Amygdala (tissue), 56 donors: ENCODE data around the gene TMEM221.
"Not testable (repeated sequence)": the region's sequence is repeated elsewhere in the genome, so short reads cannot be mapped to it uniquely, and the experiment has no call there.

Experiments
- DNase-seq, 56 donors: peaks; one replicate each; lab custom pipeline; 2025; lab: John Stamatoyannopoulos, UW

Gene TMEM221

DNA sequence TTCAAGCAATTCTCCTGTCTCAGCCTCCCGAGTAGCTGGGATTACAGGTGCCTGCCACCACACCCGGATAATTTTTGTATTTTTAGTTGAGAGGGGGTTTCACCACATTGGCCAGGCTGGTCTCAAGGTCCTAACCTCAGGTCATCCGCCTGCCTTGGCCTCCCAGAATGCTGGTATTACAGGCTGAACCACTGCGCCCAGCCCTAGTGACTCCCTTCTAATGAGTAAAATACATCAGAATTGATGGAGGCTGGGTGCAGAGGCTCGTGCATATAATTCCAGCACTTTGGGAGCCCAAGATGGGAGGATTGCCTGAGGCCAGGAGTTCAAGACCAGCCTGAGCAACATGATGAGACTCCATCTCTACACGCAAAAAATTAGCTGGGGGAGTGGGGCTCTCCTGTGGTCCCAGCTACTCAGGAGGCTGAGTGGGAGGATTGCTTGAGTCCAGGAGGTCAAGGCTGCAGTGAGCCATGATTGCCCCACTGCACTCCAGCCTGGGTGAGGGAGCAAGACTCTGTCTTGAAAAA, 26.6 kb upstream of the TMEM221 start:
- DNase-seq, result not testable (repeated sequence)

DNA sequence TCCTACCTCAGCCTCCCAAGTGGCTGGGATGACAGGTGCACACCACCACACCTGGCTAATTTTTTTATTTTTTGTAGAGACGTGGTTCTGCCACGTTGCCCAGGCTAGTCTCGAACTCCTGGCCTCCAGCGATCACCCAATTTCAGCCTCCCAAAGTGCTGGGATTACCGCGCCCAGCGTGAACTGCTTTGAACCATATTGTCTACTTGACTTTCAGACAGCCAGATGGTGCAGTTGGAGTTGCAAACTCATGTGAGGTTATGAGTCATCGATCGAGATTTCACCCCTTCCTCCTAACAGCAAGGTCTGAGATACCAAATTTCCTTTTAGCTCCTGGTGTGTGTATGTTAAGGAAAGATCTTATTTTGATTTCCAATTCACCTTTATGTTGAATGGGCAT, 24.6 kb upstream of the TMEM221 start:
- DNase-seq, result no peak

DNA sequence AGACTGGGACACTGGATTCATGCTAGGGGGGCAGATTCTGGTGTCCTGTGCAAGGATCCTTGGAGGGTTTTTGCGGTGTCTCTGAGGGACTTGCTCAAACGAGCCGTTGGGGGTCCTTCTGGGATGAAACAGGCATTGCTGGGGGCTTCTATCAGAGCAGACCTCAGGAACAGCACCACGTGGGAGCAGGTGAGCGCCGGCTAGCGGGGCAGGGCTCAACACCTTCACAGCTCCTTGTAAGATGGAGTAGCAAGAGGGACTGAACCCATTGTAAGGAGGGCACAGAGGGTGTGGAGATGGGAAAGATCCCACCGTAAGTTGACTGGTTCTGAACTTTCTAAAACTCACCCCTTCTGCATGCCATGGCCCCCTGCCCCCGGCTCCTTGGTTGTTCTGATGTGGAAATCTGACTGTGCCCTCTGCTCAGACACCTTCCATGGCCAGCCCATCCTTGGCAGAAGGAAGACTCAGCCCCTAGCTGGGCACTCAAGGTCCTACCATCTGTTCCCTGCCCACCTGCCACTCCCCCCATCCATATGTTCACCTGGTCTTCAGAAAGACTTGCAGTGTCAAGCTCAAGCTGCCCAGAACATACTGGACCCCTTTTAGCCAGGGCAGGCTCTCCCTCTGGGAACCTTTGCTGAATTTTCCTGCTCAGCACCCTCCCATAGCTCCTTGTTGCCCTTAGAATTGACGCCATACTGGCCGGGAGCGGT, 23.1 kb upstream of the TMEM221 start:
- no peak for DNase-seq

DNA sequence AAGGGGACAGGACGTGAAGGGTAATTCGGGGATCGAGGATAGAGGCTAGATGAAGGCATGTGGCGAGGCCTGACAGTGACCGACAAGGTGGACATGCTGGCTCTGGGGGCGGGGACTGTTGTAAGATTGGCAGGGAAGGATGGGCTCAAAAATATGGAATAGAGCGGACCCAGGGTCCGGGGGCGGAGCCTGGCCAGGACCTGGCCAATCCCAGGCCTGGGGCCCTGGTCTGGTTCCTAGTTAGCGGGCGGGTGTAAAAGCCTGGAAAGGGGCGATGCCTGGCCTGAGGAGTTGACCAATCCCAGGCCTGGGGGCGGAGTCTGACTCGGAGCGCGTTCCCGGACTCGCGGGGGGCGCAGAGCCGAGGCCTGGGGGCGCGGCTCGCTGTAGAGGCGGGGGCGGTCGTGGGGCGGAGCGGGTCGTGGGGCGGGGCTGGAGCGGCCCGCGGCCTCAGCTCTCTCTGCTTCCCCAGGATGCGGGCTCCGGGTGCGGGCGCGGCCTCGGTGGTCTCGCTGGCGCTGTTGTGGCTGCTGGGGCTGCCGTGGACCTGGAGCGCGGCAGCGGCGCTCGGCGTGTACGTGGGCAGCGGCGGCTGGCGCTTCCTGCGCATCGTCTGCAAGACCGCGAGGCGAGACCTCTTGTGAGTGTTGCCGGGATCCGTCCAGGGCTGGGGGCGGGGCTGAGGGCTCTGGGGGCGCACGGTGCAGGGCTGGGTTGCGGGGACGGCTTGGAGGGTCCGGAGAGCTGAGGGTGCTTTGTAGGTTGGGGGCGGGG, 21.8 kb upstream of the TMEM221 start, which contains the start of gene SLC27A1:
Gene SLC27A1 (plus strand): TSS at position 457 of the 774 bp plus-strand sequence. CDS start 17 bp downstream, at position 474.
- peak; percentile 71 to 100 (median 99) for DNase-seq

DNA sequence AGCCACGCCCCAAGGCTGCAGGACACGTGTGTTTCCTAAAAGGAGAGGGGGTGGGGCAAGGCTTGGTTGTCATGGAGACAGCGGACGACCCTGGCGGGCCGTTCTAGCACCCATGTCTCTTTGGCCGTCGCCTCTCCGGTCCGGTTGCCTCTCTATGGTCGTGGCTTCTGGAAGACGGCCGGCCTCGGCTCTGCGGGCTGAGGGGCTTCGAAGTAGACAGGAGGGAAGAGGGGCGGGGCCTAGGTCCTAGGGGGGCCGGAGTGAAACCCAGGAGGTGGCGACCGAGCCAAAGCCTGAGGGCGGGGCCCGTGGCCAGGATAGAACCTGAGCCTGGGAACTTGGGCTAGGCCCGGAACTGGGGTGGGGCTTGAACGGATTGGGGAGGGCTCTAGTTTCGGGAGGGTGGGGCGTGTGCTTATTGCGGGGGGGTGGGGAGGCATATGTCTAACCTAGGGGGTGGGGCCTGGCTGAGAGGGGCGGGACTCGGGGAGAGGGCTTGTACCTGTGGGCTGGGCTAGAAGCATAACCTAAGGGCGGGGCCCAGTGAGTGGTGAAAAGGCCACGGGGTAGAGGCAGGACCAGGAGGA, 21.1 kb upstream of the TMEM221 start:
- DNase-seq, result peak in 49 of 56 donors; percentile 43 to 99 (median 89)

DNA sequence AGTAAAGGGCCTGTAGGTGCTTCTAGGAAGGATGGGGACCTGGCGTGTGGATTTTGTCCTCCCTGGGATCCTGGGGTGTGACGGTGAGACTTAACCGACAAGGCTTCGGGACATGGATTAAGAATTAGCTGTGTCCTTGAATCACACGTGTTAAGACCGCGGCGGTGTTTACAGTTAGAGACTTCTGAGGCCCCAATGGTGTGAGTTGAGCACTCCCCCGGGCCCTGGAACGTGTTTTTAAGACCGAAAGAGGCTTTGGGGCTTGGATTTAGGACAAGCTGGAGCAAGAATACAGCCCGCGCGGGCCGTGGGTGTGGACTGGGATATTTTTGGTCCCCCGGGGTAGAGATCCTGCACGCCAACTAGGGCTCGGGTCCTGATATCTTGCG, 20.6 kb upstream of the TMEM221 start:
- DNase-seq, result peak in 3 of 56 donors; percentile 47 to 75 (median 60)

DNA sequence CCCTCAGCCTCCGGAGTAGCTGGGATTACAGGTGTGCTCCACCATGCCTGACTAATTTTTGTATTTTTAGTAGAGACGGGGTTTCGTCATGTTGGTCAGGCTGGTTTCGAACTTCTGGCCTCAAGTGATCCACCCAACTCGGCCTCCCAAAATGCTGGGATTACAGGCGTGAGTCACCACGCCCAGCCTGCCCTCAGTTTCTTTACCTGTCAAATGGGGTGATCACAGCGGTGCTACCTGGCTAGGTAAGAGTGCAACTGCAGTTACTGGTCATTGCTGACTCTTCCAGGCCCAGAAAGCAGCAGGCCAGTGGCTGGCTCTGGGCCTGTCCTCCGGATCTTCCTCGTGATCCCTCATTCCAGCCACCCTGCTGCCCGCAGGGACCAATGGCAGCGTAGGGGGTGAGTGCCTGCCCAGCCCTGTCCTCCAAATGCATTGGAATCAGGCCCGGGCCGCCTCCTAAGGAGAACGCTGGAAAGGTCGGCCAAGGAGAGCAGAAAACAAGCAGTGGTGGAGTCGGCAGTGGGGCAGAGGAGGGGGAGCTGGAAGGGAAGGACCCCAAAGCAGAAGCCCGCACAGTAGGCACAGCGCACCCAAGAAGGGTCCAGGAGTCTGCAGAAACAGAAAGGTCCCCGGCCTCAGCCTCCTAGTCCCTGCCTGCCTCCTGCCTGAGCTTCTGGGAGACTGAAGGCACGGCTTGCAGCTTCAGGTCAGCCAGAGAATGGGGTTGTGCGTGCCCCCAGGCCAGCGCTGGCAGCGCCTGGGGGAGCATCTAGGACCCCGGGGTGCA, 20.0 kb upstream of the TMEM221 start:
- DNase-seq, result peak in 44 of 56 donors; percentile 17 to 79 (median 50)

DNA sequence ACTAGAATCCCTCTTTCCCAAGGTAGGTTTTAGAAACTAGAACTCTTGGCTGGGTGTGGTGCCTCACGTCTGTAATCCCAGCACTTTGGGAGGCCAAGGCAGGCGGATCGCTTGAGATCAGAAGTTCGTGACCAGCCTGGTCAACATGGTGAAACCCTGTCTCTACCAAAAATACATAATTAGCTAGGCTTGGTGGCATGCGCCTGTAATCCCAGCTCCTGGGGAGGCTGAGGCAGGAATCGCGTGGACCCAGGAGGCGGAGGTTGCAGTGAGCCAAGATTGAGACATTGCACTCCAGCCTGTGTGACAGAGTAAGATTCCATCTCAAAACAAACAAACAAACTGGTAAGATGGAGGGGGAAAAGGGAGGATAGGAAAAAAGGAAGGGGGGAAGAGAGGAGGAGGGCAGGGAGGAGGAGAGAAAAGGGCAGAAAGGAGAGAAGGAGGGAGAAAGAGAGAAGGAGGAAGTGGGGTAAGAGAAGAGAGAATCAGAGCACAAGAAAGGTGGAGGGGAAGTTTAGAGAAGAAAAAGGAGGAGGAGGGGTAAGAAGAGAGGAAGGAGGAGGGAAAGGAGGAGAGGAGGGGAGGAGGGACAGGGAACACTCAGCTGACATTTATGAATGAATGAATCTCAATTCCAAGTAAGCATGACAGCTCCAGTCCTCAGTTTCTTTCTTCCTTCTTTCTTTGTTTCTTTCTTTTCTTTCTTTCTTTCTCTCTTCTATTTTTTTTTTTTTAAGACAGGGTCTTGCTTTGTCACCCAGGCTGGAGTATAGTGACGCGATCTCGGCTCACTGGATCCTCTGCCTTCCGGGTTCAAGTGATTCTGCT, 19.2 kb upstream of the TMEM221 start:
- no peak for DNase-seq

DNA sequence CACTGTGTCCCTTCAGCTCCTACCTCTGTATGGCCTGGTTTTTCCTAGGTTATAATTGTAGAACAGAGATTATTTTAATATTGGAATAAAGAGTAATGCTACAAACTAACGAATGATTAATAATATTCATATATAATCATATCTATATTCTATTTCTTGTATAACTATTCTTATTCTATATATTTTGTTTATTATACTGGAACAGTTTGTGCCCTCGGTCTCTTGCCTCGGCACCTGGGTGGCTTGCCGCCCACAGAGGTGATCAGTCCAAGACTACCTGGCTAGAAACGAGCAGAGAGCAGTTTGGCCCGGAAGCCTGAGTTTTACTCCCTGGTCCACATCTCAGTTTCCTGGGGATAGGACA, 18.0 kb upstream of the TMEM221 start:
- DNase-seq, result no peak

DNA sequence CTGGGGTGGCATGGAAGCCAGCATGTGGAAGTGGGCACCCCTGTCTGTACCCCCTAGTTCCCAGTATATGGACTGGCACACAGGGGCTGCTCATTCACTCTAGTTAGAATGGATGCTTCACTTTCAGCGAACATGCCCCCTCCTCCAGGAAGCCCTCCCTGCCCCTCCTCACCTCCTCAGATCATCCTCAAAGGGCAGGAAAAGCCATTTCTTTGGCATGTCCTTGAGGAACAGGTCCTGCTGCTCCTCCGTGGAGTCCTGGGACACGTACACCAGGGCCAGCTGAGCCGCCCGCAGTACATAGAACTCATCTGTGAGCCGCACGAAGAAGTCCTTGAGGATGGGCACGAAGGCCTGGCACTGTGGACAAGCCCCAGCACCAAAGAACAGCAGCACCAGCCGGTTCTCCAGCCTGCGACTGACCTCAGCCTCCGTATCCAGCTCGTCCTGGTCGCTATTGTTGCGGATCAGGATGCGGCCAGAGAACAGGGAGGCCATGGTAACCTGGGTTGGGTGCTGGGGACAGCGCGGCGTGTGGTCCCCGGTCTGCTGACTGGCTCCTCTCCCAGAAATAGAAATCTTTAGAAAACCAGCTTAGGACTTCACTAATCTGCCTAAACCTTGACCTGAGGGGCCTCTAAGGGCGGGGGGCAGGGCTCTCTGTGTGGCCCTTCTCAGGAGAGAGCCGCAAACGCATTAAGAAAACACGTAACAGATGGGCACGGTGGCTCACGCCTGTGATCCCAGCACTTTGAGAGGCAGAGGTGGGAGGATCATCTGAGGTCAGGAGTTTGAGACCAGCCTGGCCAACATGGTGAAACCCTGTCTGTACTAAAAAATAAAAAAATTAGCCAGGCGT, 12.1 kb upstream of the TMEM221 start, which contains the start of gene NXNL1:
Gene NXNL1 (minus strand): TSS at position 555 of the 859 bp plus-strand sequence. CDS start 57 bp downstream, at position 498.
- DNase-seq, result no peak

DNA sequence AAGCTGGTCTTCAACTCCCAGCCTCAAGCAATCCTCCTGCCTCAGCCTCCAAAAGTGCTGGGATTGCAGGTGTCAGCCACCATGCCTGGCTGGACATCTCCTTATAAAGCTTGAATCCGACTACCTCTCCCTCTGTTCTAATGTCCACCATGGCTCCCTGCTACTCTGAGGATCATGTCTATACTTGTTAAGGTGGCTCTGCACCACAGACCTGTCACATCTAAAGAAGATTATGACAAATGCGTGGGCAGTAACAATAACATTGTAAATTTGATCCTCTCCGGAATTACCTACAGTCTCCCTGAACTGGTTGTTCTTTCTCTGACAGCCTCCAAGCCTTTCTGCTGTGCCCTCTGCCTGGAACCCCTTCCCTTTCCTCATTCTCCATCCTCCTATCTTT, 10.5 kb upstream of the TMEM221 start:
- no peak for DNase-seq

DNA sequence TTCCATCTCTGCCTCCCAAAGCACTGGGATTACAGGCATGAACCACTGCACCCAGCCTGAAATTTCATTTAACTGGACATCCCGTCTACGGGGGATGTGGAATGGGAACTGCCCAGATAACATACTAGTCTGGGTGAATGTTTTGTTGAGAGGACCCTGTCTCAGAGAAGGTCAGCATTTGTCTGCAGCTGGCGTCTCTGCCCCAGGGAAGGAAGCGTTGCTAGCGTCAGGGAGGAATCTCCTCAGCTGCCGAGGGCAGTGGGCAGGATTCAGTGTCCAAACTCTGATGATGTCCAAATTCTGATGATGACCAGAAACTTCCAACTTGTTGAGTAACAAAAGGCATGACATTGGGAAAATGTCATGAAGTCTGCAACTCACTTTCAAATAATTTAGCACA, 9.1 kb upstream of the TMEM221 start:
- no peak for DNase-seq

DNA sequence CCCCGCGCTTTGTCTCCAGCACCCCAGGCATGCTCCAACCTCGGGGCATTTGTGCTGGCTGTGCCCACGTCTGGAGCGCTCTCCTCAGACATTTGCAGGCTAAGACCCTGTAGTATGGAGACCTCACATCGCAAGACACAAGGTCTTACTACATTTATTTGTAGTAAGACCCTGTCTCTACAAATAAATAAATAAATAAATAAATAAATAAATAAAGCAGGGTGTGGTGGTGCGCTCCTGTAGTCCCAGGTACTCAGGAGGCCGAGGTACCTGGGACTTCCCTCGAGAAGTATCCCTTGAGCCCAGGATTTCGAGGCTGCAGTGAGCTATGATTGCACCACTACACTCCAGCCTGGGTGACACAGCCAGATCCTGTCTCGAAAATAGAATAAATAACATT, 7.7 kb upstream of the TMEM221 start:
- no peak for DNase-seq

DNA sequence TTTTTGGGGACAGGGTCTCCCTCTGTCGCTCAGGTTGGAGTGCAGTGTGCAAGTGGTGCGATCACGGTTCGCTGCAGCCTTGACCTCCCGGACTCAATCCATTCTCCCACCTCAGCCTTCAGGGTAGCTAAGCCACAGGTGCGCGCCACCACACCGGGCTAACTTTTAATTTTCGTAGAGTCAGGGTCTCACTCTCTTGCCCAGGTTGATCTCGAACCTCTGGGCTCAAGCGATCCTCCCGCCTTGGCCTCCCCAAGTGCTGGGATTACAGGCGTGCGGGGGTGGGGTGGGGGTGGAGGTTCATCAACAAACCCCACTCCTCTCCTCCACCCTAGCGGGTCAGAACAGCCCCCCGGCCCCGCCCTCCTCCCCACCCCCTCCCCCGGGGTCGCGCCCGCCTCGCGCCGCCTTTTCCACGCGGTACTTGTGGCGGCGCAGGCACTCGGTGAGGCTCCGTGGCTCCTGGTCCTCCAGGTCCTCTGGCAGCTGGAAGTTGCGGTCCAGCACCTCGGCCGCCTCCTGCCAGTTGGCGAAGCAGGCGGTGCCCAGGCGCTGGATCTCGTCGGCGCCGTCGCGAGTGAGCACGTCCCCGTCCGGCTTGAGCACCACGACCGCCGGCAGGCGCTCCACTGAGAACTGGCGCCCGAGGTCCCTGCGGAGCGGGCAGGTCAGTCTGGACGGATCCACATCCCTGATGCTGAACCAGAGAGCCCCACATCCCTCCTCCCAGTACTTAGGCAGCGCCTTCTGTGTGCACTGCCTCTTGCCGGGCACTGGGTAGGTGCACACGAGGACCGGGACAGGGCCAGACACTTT, 7.0 kb upstream of the TMEM221 start:
- no peak for DNase-seq

DNA sequence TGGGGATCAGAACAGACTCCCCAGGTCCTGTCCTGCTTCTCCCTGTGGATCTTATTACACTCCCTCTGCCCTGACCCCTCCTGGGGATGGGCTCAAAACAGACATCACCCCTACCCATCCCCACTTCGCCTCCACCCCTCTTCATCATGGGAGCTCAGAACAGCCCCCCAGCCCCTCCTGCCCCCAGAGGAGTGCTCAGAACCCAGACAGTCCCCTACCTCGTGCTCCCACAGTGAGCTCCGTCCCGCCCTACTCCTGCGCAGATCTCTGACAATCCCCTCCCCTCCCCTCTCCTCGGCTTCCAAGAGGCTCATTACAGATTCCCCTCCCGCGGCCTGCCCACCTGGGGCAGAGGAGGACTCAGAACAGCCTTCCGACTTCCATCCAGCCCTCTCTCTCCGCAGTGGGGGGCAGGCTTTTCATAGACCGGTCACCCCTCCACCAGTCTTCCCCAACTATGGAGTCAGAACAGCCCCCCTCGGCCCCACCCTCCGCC, 6.2 kb upstream of the TMEM221 start:
- DNase-seq, result no peak

DNA sequence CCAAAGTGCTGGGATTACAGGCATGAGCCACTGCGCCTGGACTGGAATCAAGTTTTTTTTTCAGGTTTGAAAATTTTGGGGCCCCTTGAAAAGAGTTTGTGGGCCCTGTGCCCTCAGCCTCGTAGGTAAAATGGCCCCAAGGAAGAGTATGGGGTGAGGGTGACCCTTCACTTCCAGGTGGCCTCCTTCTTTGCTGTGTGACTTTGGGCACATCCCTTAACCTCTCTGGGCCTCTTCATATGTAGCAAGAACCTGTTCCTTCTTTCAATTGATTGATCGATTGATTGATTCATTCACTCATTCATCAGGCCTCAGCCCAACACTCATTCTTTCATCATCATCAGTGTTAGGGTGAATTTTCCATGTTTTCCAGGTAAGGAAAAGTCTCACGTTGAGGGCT, 3.4 kb upstream of the TMEM221 start:
- DNase-seq, result no peak

DNA sequence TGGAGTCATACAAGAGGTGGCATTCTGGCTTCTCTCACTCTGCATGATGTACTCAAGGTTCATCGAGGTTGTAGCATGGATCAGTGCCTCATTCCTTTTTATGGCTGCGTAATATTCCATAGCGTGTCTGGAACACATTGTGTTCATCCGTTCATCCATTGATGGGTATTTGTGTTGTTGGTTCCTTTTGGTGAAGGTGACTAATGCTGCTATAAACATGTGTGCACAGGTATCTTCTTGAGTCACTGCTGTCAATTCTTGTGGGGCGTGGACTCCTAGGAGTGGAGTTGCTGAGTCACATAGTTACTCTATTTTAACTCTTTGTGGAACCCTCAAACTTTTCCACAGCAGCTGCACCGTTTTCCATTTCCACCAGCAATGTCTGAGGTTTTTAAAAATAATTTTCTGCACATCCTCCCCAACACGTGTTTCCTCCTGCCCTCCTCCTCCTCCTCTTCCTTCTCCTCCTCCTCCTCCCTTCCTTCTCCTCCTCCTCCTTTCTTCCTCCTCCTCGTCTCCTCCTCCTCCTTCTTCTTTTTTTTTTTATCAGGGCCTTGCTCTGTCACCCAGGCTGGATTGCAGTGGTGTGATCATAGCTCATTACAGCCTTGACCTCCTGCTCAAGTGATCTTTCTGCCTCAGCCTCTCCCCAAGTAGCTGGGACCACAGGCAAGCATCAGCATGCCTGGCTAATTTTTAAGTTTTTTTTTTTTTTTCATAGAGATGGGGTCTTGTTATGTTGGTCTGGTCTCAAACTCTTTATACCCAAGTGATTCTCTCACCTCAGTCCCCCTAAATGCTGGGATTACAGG, 2.0 kb upstream of the TMEM221 start:
- DNase-seq, result no peak
